SU-DHL-6 (cell line): ENCODE data around the gene PHAX.

Experiments used
- H2AFZ ChIP-seq: fragments of 200-600 bp; sonication (generic); 2 replicates; pipeline ENCODE4 v1.6.1; 2014; ENCODE audit warnings: low read depth, mild to moderate bottlenecking, moderate library complexity, mixed read lengths, antibody characterized with exemption, low read length; ENCODE audit not compliant: severe bottlenecking
- H3F3A ChIP-seq: fragments of 200-600 bp; shearing (Covaris generic); 2 replicates; pipeline ENCODE4 v1.6.0; 2016; ENCODE audit warnings: antibody characterized with exemption, mild to moderate bottlenecking; ENCODE audit not compliant: insufficient read depth
- H3K27ac ChIP-seq: fragments of 200-600 bp; sonication (generic); 2 replicates; pipeline ENCODE4 v1.5.1; 2016; ENCODE audit warnings: low read depth, mild to moderate bottlenecking, low read length, moderate library complexity, mixed read lengths
- H3K27me3 ChIP-seq: fragments of 200-600 bp; sonication (generic), shearing (Covaris generic); 2 replicates; pipeline ENCODE4 v1.6.0; 2014; ENCODE audit warnings: mild to moderate bottlenecking, low read length
- H3K36me3 ChIP-seq: fragments of 200-600 bp; sonication (generic); 2 replicates; pipeline ENCODE4 v1.6.1; 2014; ENCODE audit warnings: mild to moderate bottlenecking, low read length, mixed read lengths
- H3K4me2 ChIP-seq: fragments of 300-600, 200-600 bp; shearing (Covaris generic), sonication (generic); 2 replicates; pipeline ENCODE4 v1.6.0; 2014; ENCODE audit warnings: low read length, low read depth, mild to moderate bottlenecking; ENCODE audit not compliant: poor library complexity, severe bottlenecking
- H3K4me3 ChIP-seq: fragments of 200-600 bp; sonication (generic); 2 replicates; pipeline ENCODE4 v1.5.1; 2014; ENCODE audit warnings: antibody characterized with exemption, low read length, mild to moderate bottlenecking, mixed read lengths; ENCODE audit not compliant: insufficient read depth, poor library complexity, severe bottlenecking
- H3K79me2 ChIP-seq: fragments of 200-600 bp; sonication (generic); 2 replicates; pipeline ENCODE4 v1.6.1; 2014; ENCODE audit warnings: mild to moderate bottlenecking, low read length, moderate library complexity; ENCODE audit not compliant: insufficient read depth
- H3K9ac ChIP-seq: fragments of 200-600 bp; sonication (generic); 2 replicates; pipeline ENCODE4 v1.7.0; 2014; ENCODE audit warnings: mild to moderate bottlenecking, low read length
- H3K9me2 ChIP-seq: fragments of 200-600 bp; sonication (generic); replicated peaks from 2 replicates; pipeline ENCODE4 v1.6.1; 2014; ENCODE audit warnings: low read length; ENCODE audit not compliant: insufficient read depth
- H3K9me3 ChIP-seq: fragments of 200-600 bp; sonication (generic); 2 replicates; pipeline ENCODE4 v1.6.1; 2014; ENCODE audit warnings: low read length, mixed read lengths; ENCODE audit not compliant: insufficient read depth
- H4K20me1 ChIP-seq: fragments of 200-600 bp; sonication (generic); 2 replicates; pipeline ENCODE4 v1.6.1; 2014; ENCODE audit warnings: low read depth, mild to moderate bottlenecking, antibody characterized with exemption, low read length, moderate library complexity, mixed read lengths
- CTCF ChIP-seq: fragments of 200-600 bp; sonication (generic); IDR thresholded peaks from one replicate; pipeline ENCODE4 v1.5.1; 2017; ENCODE audit warnings: antibody characterized with exemption, mild to moderate bottlenecking, low read length, moderate library complexity; ENCODE audit not compliant: insufficient read depth, poor library complexity, severe bottlenecking
- EZH2phosphoT487 ChIP-seq: fragments of 200-600 bp; sonication (generic), shearing (Covaris generic); conservative IDR thresholded peaks from 2 replicates; pipeline ENCODE4 v1.6.1; 2018; ENCODE audit warnings: mild to moderate bottlenecking, antibody characterized with exemption, low read length, moderate library complexity, mixed read lengths

PHAX gene

GRCh38 chr5:126579716-126580115 lies 21.0 kb upstream of the PHAX start:
- Histone ChIP-seq H3K9me3 (no peaks in the 10 kb centered on the region), H3K4me2 (no peak overlapping the region), H3F3A (no peaks in the 10 kb centered on the region), H4K20me1 (no peaks in the 10 kb centered on the region), H3K9me2 (no peaks in the 10 kb centered on the region), H3K9ac (no peak overlapping the region), H3K27ac (no peak overlapping the region), H3K79me2 (no peaks in the 10 kb centered on the region), H3K27me3 (no peaks in the 10 kb centered on the region), H3K4me3 (no peak overlapping the region), H3K36me3 (no peaks in the 10 kb centered on the region), H2AFZ (no peak overlapping the region)
- no peak for TF ChIP-seq EZH2phosphoT487

GRCh38 chr5:126583761-126584160 lies 17.0 kb upstream of the PHAX start:
- no peaks in the 10 kb centered on the region for H3F3A ChIP-seq
- H3K79me2 ChIP-seq = no peaks in the 10 kb centered on the region
- no peaks in the 10 kb centered on the region for H3K36me3 ChIP-seq
- no peaks in the 10 kb centered on the region for H3K9me2 ChIP-seq
- TF ChIP-seq CTCF (no peak), EZH2phosphoT487 (no peak)
- no peak overlapping the region for H3K4me2 ChIP-seq
- no peak overlapping the region for H3K27ac ChIP-seq
- no peak overlapping the region for H3K4me3 ChIP-seq
- H3K9ac ChIP-seq = no peak overlapping the region
- H2AFZ ChIP-seq = no peak overlapping the region
- H3K9me3 ChIP-seq = no peaks in the 10 kb centered on the region
- no peaks in the 10 kb centered on the region for H3K27me3 ChIP-seq
- H4K20me1 ChIP-seq = no peaks in the 10 kb centered on the region

- H3F3A ChIP-seq = no peaks in the 10 kb centered on the region
- TF ChIP-seq CTCF (no peak), EZH2phosphoT487 (no peak)
- no peaks in the 10 kb centered on the region for H4K20me1 ChIP-seq
- no peaks in the 10 kb centered on the region for H3K79me2 ChIP-seq
- H3K9ac ChIP-seq = no peak overlapping the region
- H3K4me3 ChIP-seq = no peak overlapping the region
- no peak overlapping the region for H3K27ac ChIP-seq
- no peaks in the 10 kb centered on the region for H3K9me2 ChIP-seq
- no peak overlapping the region for H2AFZ ChIP-seq
- H3K27me3 ChIP-seq = no peaks in the 10 kb centered on the region
- no peak overlapping the region for H3K4me2 ChIP-seq
- no peaks in the 10 kb centered on the region for H3K36me3 ChIP-seq
- H3K9me3 ChIP-seq = no peaks in the 10 kb centered on the region
Observed at GRCh38 chr5:126587551-126588390, 13.0 kb upstream of the PHAX start.

GRCh38 chr5:126589536-126590297 lies 11.0 kb upstream of the PHAX start:
- no peak overlapping the region for H3K4me3 ChIP-seq
- no peak for TF ChIP-seq CTCF

More at GRCh38 chr5:126589536-126590297, 11.0 kb upstream of the PHAX start:
- no peaks in the 10 kb centered on the region for H3K27me3 ChIP-seq
- no peaks in the 10 kb centered on the region for H3K9me3 ChIP-seq
- H3F3A ChIP-seq = no peaks in the 10 kb centered on the region
- no peak overlapping the region for H3K27ac ChIP-seq
- H2AFZ ChIP-seq = no peak overlapping the region
- no peak overlapping the region for H3K4me2 ChIP-seq
- no peak overlapping the region for H3K9ac ChIP-seq
- H3K9me2 ChIP-seq = no peaks in the 10 kb centered on the region
- H3K79me2 ChIP-seq = no peaks in the 10 kb centered on the region
- H3K36me3 ChIP-seq = no peaks in the 10 kb centered on the region
- H4K20me1 ChIP-seq = no peaks in the 10 kb centered on the region
